ENCODE measurements around the gene LRRTM4. TPM values are rescaled to one million over a fixed set of nuclear protein-coding genes. Genes with fewer than 3 reads are reported as not detected.

The LRRTM4 gene
- total RNA-seq, 1 experiment from 2014 or later, result 12.0 TPM

DNA sequence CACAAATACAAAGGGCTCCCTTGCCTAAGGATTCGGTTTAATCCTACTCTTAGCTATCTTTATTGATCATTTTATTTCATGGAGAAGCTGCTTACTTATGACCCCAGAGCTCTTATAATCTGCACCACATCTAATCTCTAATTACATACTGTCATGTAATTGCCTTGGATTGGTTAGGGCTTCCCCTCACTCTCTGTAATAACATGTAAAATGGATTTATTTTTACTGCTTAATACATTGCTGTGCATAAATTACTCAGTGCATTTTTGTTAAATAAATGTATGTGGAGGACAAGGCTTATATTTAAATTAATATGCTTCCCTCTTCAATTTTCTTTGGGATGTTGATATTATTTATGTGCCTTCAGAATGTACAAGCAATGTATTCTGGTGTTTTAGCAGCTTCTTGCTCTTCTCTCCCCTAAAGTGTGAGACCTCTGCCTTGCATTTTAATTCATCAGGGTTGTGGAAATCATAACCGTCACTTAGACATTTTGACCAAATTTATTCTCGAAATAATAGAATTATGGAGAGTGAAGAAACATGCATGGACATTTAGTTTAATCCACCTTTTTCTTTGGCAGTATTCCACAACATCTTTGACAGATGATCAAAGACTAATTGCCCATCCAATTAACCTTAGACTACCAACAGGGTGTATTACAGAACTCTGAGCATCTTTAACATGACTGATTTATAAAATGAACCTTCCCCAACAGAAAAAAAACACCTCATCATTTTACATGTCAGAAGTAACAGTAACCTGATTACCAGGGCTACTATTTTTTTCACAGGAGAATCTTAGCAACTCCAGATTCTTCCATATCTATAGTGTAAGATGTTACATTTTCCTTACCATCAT, 692.6 kb downstream of the LRRTM4 start:
- no peak overlapping the region for H3K56ac ChIP-seq (ENCODE audit: insufficient read length, low read depth, low read length)
- H3K4ac ChIP-seq (ENCODE audit: low read depth, low read length), result no peak overlapping the region
- no peak overlapping the region for H3T11ph ChIP-seq (ENCODE audit: low read length)
- H3K4me2 ChIP-seq (ENCODE audit: insufficient read depth, insufficient read length, low read length), result no peak overlapping the region
- H2BK12ac ChIP-seq (ENCODE audit: insufficient read length, low read depth, low read length), result no peak overlapping the region
- no peak overlapping the region for H3K14ac ChIP-seq (ENCODE audit: insufficient read depth, low read length)
- H3K18ac ChIP-seq (ENCODE audit: insufficient read length, low read depth, low read length), result no peak overlapping the region
- Mint-ChIP-seq H3K27ac (no peak overlapping the region), H3K9me3 (no peaks in the 10 kb centered on the region), H3K36me3 (ENCODE audit: insufficient read depth in 1 of 3, low read depth in 3 of 3) (no peaks in the 10 kb centered on the region), H3K4me1 (0 out of 4 replicates have a peak, but pooled peaks cover 0 to 2% of the 10 kb centered on the region in 2 experiments), H3K27me3 (ENCODE audit: low read depth) (no peaks in the 10 kb centered on the region), H3K4me3 (no peak overlapping the region)
- H2BK20ac ChIP-seq (ENCODE audit: low read depth, low read length, poor library complexity, severe bottlenecking), result no peak overlapping the region
- no peak overlapping the region for H4K8ac ChIP-seq (replicated peaks; ENCODE audit: insufficient read length, low read depth, low read length)
- no peak for DNase-seq
- H2BK120ac ChIP-seq (ENCODE audit: low read depth, low read length, poor library complexity, severe bottlenecking), result no peak overlapping the region
- H4K20me1 ChIP-seq (ENCODE audit: control insufficient read depth, insufficient read depth, insufficient read length), result no peaks in the 10 kb centered on the region
- H4K5ac ChIP-seq (ENCODE audit: insufficient read length, low read depth, low read length), result no peak overlapping the region
- no peaks in the 10 kb centered on the region for H3K9me3 ChIP-seq (ENCODE audit: control insufficient read depth, low read depth, low read length)
- no peak overlapping the region for H2BK5ac ChIP-seq (ENCODE audit: insufficient read length, low read length)
- H2BK15ac ChIP-seq (ENCODE audit: low read depth, low read length), result no peak overlapping the region
- WGBS (ENCODE audit: extremely low coverage, insufficient read length, low lambda C conversion rate), result no CpG with 5 or more reads among the region's 3 CpGs
- TF ChIP-seq, protein P1, sequence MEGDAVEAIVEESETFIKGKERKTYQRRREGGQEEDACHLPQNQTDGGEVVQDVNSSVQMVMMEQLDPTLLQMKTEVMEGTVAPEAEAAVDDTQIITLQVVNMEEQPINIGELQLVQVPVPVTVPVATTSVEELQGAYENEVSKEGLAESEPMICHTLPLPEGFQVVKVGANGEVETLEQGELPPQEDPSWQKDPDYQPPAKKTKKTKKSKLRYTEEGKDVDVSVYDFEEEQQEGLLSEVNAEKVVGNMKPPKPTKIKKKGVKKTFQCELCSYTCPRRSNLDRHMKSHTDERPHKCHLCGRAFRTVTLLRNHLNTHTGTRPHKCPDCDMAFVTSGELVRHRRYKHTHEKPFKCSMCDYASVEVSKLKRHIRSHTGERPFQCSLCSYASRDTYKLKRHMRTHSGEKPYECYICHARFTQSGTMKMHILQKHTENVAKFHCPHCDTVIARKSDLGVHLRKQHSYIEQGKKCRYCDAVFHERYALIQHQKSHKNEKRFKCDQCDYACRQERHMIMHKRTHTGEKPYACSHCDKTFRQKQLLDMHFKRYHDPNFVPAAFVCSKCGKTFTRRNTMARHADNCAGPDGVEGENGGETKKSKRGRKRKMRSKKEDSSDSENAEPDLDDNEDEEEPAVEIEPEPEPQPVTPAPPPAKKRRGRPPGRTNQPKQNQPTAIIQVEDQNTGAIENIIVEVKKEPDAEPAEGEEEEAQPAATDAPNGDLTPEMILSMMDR (conservative IDR thresholded peaks at IDR 0.05), result no peak
- H3K23me2 ChIP-seq (ENCODE audit: insufficient read length, low read depth, low read length, poor library complexity, severe bottlenecking), result no peaks in the 10 kb centered on the region
- H2AFZ ChIP-seq (ENCODE audit: low read length), result no peak overlapping the region
- no peaks in the 10 kb centered on the region; the same call in 1 of the 2 replicates for H3K4me1 ChIP-seq (ENCODE audit: insufficient read depth, low read length)
- H3K79me2 ChIP-seq (ENCODE audit: insufficient read depth, low read length), result no peaks in the 10 kb centered on the region
- no peak overlapping the region for H3K23ac ChIP-seq (ENCODE audit: insufficient read length, low read depth, low read length)
- H3K27ac ChIP-seq (ENCODE audit: insufficient read length, low read depth, low read length), result no peak overlapping the region
- H3K9ac ChIP-seq (ENCODE audit: extremely low read depth, insufficient read length, low read length), result no peak overlapping the region
- no peak overlapping the region for H4K91ac ChIP-seq (ENCODE audit: insufficient read length, low read depth, low read length)
- no peak overlapping the region for H2AK5ac ChIP-seq (ENCODE audit: insufficient read length, low read length)
- H3K79me1 ChIP-seq (ENCODE audit: insufficient read depth, low read depth, low read length, poor library complexity, severe bottlenecking), result no peaks in the 10 kb centered on the region
- no peaks in the 10 kb centered on the region for H3K27me3 ChIP-seq (ENCODE audit: insufficient read depth, low read length)
